Stimulated activated naive CD4-positive, alpha-beta T cell treated with Interleukin-2 at 50 U/mL for 16 hours (primary cell): Measurements from ENCODE around the gene NKX2-4.
A peak's percentile ranks its signal among the peaks of the same experiment; 100 is the strongest.
"Not testable (repeated sequence)": the region's sequence is repeated elsewhere in the genome, so short reads cannot be mapped to it uniquely, and the experiment has no call there.

Experiments used
- DNase-seq: peaks from one replicate; lab custom pipeline; 2025; lab: John Stamatoyannopoulos, UW

NKX2-4 gene

GRCh38 chr20:21397341-21398108, at the start of gene NKX2-4:
Gene NKX2-4 (minus strand): TSS chr20:21397526. CDS start chr20:21397399, 127 bp downstream.
- no peak for DNase-seq

DNA sequence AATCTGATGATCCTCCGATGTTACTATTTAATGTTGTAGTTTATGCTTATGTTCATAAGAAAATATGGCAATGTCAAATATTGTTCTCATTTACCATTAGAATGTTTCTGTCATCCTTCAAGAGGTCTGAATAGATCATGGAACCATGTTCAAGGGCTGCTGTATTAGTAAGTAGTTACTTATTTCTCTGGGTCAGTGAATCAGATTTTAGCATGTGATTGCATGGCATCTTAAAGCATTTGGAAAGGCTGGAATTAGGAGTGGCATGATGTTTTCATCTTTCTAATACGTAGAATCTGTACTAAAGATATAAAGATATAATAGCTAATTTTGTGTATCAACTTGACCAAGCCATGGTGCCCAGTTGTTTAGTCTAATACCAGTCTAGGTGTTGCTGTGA, 40.5 kb upstream of the NKX2-4 start:
- DNase-seq: no peak

DNA sequence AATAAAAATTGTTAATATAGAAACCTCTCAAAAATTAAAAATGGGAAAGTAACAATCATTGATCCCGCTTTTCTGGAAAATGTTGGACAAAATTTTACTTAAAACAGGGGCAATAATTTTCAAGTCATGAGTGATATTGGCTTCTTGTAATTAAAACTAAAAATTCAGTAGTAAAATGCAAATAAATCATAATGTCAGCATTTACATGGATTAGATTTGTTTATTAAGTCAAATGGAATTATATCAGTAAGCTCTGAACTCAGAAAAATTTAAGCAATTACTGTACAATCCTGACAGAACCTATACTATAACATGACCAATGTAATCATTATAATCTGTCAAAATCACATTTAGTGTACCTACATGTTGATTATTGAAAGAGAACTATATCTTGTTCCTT, 39.9 kb upstream of the NKX2-4 start:
- DNase-seq: no peak

DNA sequence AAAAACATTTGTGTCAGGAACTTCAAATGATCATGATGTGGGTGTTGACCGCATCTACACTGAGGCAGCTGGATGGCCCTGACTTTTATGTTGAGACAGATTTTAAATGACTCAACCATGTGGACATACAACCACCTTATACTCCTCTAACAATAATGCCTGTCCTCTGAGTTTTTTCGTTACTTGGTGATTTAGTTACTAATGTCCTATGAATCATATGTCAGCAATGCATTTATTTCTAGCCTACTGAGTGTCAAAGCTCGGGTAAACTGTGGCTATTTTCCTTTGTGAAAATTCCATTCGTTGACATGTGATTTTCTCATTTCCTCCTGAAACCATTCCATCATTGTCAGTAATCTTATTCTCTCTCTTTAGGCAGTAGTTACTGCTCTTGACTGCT, 38.9 kb upstream of the NKX2-4 start:
- no peak for DNase-seq

GRCh38 chr20:21435576-21435975, 38.2 kb upstream of the NKX2-4 start:
- no peak for DNase-seq

DNA sequence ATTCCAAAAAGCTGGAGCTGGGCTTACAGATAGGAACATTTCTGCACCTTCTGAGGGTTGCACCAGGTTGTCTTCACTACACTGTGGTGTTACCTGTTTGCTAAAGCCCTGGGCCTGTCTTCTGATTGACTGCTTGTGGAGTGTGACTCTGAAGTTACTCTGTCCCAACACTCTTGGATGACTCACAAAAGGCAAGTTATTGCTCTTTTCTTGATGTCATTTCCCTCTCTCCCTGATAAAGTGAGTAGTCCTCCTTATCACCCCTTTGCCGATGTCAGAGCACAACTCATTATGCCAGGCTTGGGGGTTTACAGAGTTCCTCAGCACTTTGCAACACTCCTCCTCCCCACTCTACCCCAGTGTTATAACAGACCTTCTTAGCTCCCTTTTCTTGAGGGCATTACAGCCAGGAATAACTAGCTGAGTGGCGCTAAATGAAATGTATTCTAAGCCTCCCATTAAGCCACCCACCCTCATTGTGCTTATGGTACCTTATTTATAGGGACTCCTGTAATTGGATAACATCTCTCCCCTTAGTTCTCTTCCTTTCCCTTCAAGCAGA, 36.1 kb upstream of the NKX2-4 start:
- no peak for DNase-seq

GRCh38 chr20:21432911-21433310, 35.6 kb upstream of the NKX2-4 start:
- DNase-seq: no peak

DNA sequence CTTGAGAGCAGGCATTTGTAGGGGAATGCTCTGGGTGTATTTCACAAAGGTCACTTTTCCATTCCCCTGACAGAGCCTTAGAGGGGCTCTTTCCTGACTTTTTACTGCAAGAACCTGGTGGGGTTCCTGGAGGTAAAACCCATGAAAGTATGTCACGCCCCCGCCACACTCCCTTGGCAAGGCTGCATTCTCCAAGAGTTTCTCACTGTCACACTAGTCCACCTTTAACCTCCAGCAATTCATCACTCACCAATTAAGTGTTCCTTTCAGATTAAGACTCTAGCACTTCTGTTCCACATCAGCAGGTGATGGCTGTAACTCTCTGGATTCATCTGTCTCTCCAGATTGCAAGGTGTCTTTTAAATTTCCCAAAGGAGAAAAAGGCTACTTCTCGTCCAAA, 32.7 kb upstream of the NKX2-4 start:
- no peak for DNase-seq

- no peak for DNase-seq
Measured at GRCh38 chr20:21424846-21425245, 27.5 kb upstream of the NKX2-4 start.

- DNase-seq: not testable (repeated sequence)
Measured at GRCh38 chr20:21423712-21424111, 26.4 kb upstream of the NKX2-4 start.

GRCh38 chr20:21421601-21422236, 24.4 kb upstream of the NKX2-4 start:
- DNase-seq: no peak

DNA sequence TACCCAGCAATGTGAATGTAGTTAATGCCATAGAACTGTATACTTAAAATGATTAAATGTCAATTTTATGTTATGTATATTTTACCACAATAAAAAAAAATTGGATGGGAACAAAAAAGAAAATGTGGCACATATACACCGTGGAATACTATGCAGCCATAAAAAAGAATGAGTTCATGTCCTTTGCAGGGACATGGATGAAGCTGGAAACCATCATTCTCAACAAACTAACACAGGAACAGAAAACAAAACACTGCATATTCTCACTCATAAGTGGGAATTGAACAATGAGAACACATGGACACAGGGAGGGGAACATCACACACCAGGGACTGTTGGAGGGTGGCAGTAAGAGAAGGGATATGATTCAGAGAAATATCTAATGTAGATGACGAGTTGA, 21.8 kb upstream of the NKX2-4 start:
- not testable (repeated sequence) for DNase-seq

- not testable (repeated sequence) for DNase-seq
Measured at GRCh38 chr20:21413996-21414395, 16.7 kb upstream of the NKX2-4 start.

- DNase-seq: no peak
Measured at GRCh38 chr20:21411725-21412124, 14.4 kb upstream of the NKX2-4 start.

DNA sequence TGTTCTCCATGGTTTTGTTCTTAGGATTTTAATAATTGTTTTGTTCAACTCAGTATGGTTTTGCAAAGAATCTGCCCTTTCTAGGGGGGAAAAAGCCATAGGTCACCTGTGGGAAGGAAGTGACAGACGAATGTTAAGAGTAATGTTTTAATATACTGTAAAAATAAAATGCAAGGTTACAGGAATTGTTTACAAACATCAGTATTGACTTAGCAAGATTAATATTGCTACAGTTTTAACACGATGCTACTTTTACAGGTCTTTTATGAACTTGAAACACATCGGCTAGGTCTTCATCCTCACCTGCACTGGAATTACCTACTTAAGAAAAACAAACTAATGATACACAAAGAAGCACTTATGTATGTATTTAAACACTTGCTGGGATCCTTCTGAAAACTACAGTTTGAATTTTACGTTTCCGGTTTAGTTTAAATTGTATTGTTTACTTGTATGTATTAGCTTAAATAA, 1.7 kb upstream of the NKX2-4 start:
- no peak for DNase-seq

DNA sequence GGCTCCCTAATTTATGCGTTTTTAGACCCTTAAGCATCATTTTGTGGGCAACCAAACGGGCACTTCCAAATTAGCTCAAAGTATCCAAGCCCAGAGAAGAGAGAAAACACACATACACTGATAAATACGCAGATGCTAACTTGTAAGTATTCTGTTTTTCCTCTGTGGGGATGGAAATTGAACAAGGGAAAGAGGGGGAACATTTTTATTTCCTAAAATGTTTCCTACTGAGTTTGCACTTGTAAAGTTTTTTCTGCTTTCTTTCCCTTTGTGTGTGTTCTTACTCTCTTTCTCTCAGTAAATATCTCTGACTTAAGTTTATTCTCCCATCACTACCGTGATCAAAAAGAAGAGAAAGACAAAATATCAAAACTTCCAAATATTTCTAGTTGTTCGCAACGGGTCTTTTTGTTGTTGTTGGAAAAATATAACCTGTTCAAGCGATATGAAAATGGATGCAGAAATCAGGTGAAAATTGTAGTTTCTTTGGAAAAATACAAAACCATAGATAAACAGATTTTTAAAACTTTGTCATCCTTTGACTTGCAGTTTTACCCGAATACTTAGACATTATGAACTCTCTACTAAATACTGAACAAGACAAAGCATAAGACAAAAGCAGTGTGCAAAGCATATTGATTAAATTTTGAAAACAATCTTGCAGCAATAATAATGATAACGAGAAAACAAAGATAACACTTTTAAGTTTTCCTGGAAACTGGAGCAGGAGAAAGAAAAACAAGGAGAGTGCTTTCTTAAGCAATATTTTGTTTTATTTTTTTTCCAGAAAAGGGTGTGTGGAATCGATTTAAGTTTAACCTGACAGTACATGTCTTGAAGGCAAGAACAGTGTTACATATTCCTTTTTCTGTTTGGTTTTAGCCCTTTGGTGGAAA, 1.0 kb upstream of the NKX2-4 start:
- no peak for DNase-seq

DNA sequence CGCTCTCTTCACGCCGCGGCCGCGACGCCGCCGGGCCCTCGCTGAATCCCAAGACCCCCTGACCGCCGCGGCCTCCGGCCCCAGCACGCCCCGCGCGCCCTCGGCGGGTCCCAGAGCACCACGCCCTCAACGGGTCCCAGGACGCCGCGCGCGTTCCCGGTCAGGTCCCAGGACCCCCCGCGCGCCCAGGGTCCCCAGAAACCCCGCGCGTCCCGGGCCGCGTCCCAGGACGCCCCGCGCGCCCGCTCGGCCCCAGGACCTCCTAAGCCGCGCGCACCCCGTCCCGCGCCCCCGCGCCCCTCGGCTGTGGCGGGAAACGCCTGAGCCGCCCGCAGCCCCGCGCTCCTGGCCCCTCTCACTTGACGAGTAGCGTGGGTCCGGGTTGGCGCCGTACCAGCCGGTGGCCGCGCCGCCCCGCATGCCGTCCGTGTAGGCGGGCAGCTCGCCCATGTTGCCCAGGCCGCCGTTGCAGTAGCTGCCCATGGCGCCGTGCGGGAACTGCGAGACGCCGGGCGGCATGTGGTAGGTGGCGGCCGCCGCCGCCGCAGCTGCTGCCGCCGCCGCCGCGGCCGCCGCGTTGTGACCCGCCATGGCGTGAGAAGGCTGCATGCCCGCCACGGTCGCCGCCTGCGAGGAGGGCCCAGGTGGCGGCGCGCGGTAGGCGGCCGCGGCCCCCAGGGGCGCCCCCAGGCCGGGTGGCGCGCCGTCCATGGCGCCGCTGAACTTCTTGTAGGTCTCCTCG, 556 bp downstream of the NKX2-4 start:
- DNase-seq: no peak

DNA sequence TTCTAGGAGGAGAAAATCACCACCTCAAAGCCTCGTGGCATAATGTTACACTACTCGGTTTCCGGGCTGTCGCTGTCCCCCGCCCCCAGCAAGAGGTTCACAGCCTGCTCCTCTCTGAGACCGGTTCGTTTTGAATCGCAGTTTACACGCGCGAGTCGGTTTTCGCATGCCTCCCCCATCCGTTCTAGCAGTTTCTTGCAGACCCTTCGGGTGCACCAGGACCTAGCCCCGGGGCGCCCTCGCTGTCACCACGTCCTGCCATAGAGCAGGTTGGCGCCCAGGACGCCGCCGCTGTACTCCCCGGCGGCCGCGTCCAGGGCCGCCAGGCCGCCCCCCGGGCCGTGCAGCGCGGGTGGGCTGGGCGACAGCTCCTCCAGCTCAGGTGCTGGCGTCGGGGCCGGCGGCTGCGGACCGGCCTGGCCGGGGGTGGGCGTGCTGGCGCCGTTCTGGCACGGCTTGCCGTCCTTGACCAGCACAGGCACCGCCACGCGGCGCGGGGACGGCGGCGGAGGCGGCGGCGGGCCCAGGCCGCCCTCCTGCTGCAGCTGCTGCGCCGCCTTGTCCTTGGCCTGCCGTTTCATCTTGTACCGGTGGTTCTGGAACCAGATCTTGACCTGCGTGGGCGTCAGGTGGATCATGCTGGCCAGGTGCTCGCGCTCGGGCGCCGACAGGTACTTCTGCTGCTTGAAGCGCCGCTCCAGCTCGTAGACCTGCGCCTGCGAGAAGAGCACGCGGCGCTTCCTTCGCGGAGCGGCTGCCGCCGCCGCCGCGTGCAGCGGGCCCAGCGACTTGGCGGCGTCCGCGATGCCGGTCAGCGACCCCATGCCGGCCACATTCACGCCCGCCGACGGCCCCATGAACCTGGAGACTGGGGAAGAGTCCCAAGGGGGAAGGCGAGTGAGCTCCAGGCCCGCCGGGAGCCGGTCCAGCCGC, 1.4 kb downstream of the NKX2-4 start:
- peak; percentile 6 for DNase-seq

GRCh38 chr20:21395051-21395665, 2.2 kb downstream of the NKX2-4 start:
- DNase-seq: no peak

- DNase-seq: no peak
Measured at GRCh38 chr20:21394551-21394950, 2.8 kb downstream of the NKX2-4 start.
